Measurements from ENCODE around the gene MAST4. TPM values are rescaled to one million over a fixed set of nuclear protein-coding genes. Genes with fewer than 3 reads are reported as not detected.

MAST4 gene
- total RNA-seq (17.0 TPM), polyA plus RNA-seq (18.8 TPM)
- long read RNA-seq, donor 1, result 0 reads
- long read RNA-seq, donor 2, result 0 reads
- long read RNA-seq, donor 3, partial matches to known transcripts, result 0 of 2 reads
- long read RNA-seq, donor 3, other reads (novel, unspliced or antisense), result 0 of 2 reads
- long read RNA-seq, donor 4, partial matches to known transcripts, result 7 of 7 reads
- long read RNA-seq, donor 4, other reads (novel, unspliced or antisense), result 0 of 7 reads
- long read RNA-seq, donor 5, partial matches to known transcripts, result 6 of 7 reads
- long read RNA-seq, donor 5, other reads (novel, unspliced or antisense), result 0 of 7 reads
- long read RNA-seq, donor 6, partial matches to known transcripts, result 10 of 10 reads
- long read RNA-seq, donor 6, other reads (novel, unspliced or antisense), result 0 of 10 reads
- long read RNA-seq, donor 7, partial matches to known transcripts, result 6 of 6 reads
- long read RNA-seq, donor 7, other reads (novel, unspliced or antisense), result 0 of 6 reads
- long read RNA-seq, donor 8, result 0 reads
- long read RNA-seq, donor 9, partial matches to known transcripts, result 7 of 9 reads
- long read RNA-seq, donor 9, other reads (novel, unspliced or antisense), result 0 of 9 reads
- long read RNA-seq, donor 10, result 0 reads

GRCh38 chr5:66595756-66596635 lies at the start of gene MAST4:
MAST4 (plus strand) TSS chr5:66596393; CDS start chr5:66596656, 263 bp downstream.
- 1% methylated on average over 74 of the region's 74 CpGs for WGBS
- peaks cover 7 to 20% of the 10 kb centered on the region in 2 donors for H3K4me1 ChIP-seq (ENCODE audit: control insufficient read depth in 2 of 2, insufficient read depth in 2 of 2, low read length in 2 of 2)
- H3K9me3 ChIP-seq (ENCODE audit: control insufficient read depth in 2 of 2, insufficient read depth in 1 of 2, low read length in 1 of 2), result no peaks in the 10 kb centered on the region
- peaks cover 11 to 40% of the 10 kb centered on the region in 2 donors for H3K27me3 ChIP-seq (ENCODE audit: control insufficient read depth in 2 of 2, insufficient read depth in 1 of 2, low read length in 1 of 2)
- peak; percentile 52 to 90 (median 74) for DNase-seq (ENCODE audit: low read depth in 6 of 9, low spot score in 9 of 9)
- no peaks in the 10 kb centered on the region for H3K36me3 ChIP-seq (ENCODE audit: control insufficient read depth in 2 of 2, insufficient read depth in 2 of 2, low read length in 1 of 2)
- H3K4me3 ChIP-seq (ENCODE audit: low read length in 2 of 2), result peak within 1 kb of the TSS; percentile 38 to 62
- H3K27ac ChIP-seq (ENCODE audit: low read depth in 1 of 2, low read length in 1 of 2), result peak within 1 kb of the TSS in 1 of 2 donors; percentile 72

DNA sequence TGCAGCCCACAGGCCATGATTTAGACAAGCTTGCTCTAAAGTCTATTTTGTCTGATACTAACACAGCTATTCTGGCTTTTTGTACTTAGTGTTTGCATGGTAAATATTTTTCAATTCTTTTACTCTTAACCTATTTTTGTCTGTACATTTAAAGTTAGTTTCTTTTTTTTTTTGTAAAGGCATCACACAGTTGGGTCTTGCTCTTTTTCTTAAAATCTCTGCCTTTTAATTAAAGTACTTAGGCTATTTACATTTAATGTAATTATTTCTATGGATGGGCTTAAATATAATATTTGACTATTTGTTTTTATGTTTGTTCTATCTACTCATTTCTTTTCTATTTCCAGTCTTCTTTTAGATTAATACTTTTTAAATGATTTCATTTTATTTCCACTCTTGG lies 49.7 kb upstream of the MAST4 start:
- H3K4me1 ChIP-seq (ENCODE audit: control insufficient read depth in 2 of 2, insufficient read depth in 2 of 2, low read length in 2 of 2), result no peaks in the 10 kb centered on the region
- DNase-seq (ENCODE audit: low read depth in 6 of 9, low spot score in 9 of 9), result no peak
- H3K36me3 ChIP-seq (ENCODE audit: control insufficient read depth in 2 of 2, insufficient read depth in 2 of 2, low read length in 1 of 2), result no peaks in the 10 kb centered on the region
- H3K9me3 ChIP-seq (ENCODE audit: control insufficient read depth in 2 of 2, insufficient read depth in 1 of 2, low read length in 1 of 2), result peaks cover 0 to 3% of the 10 kb centered on the region in 2 donors
- no peak overlapping the region for H3K27ac ChIP-seq (ENCODE audit: low read depth in 1 of 2, low read length in 1 of 2)
- no peaks in the 10 kb centered on the region for H3K27me3 ChIP-seq (ENCODE audit: control insufficient read depth in 2 of 2, insufficient read depth in 1 of 2, low read length in 1 of 2)
- H3K4me3 ChIP-seq (ENCODE audit: low read length in 2 of 2), result no peak overlapping the region

GRCh38 chr5:66551338-66551737 lies 44.9 kb upstream of the MAST4 start:
- H3K36me3 ChIP-seq (ENCODE audit: control insufficient read depth in 2 of 2, insufficient read depth in 2 of 2, low read length in 1 of 2), result no peaks in the 10 kb centered on the region
- WGBS, result 93% methylated on average over 2 of the region's 2 CpGs
- no peaks in the 10 kb centered on the region for H3K4me1 ChIP-seq (ENCODE audit: control insufficient read depth in 2 of 2, insufficient read depth in 2 of 2, low read length in 2 of 2)

GRCh38 chr5:66551945-66552344 lies 44.2 kb upstream of the MAST4 start:
- no peaks in the 10 kb centered on the region for H3K4me1 ChIP-seq (ENCODE audit: control insufficient read depth in 2 of 2, insufficient read depth in 2 of 2, low read length in 2 of 2)
- no peaks in the 10 kb centered on the region for H3K36me3 ChIP-seq (ENCODE audit: control insufficient read depth in 2 of 2, insufficient read depth in 2 of 2, low read length in 1 of 2)
- H3K4me3 ChIP-seq (ENCODE audit: low read length in 2 of 2), result no peak overlapping the region
- no peaks in the 10 kb centered on the region for H3K27me3 ChIP-seq (ENCODE audit: control insufficient read depth in 2 of 2, insufficient read depth in 1 of 2, low read length in 1 of 2)
- 83% methylated on average over 1 of the region's 1 CpG for WGBS
- no peak for DNase-seq (ENCODE audit: low read depth in 6 of 9, low spot score in 9 of 9)
- no peak overlapping the region for H3K27ac ChIP-seq (ENCODE audit: low read depth in 1 of 2, low read length in 1 of 2)
- H3K9me3 ChIP-seq (ENCODE audit: control insufficient read depth in 2 of 2, insufficient read depth in 1 of 2, low read length in 1 of 2), result peaks cover 0 to 3% of the 10 kb centered on the region in 2 donors

More at GRCh38 chr5:66551338-66551737, 44.9 kb upstream of the MAST4 start:
- peaks cover 0 to 3% of the 10 kb centered on the region in 2 donors for H3K9me3 ChIP-seq (ENCODE audit: control insufficient read depth in 2 of 2, insufficient read depth in 1 of 2, low read length in 1 of 2)
- DNase-seq (ENCODE audit: low read depth in 6 of 9, low spot score in 9 of 9), result no peak
- no peak overlapping the region for H3K4me3 ChIP-seq (ENCODE audit: low read length in 2 of 2)
- H3K27ac ChIP-seq (ENCODE audit: low read depth in 1 of 2, low read length in 1 of 2), result no peak overlapping the region
- no peaks in the 10 kb centered on the region for H3K27me3 ChIP-seq (ENCODE audit: control insufficient read depth in 2 of 2, insufficient read depth in 1 of 2, low read length in 1 of 2)

DNA sequence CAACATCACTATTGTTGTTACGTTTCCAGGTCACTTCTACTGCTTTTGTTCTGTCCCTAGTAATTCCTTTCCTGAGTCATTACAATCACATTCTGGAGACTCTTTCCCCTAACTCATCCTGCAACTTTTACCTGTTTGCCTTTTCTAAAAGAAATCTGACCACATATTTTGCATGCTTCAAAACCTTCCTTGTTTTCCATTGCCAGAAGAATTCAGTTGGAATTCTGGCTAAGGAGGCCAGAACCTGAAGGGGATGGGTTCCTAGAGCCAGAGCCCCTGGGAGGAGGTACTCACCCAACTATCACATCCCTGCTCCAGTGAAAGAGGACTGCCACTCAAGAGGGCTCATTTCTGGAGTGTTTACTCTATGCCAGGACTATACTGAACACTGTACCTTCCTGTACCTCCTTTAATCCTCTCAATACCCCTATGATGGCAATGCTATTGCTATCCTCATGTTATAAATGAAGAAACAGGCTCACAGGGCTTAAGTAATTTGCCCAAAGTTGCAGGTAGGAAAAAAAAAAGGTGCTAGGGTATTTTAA lies 42.8 kb upstream of the MAST4 start:
- 95% methylated on average over 1 of the region's 1 CpG for WGBS
- Histone ChIP-seq H3K27ac (ENCODE audit: low read depth in 1 of 2, low read length in 1 of 2) (no peak overlapping the region), H3K4me1 (ENCODE audit: control insufficient read depth in 2 of 2, insufficient read depth in 2 of 2, low read length in 2 of 2) (no peaks in the 10 kb centered on the region), H3K4me3 (ENCODE audit: low read length in 2 of 2) (no peak overlapping the region), H3K27me3 (ENCODE audit: control insufficient read depth in 2 of 2, insufficient read depth in 1 of 2, low read length in 1 of 2) (no peaks in the 10 kb centered on the region), H3K36me3 (ENCODE audit: control insufficient read depth in 2 of 2, insufficient read depth in 2 of 2, low read length in 1 of 2) (no peaks in the 10 kb centered on the region), H3K9me3 (ENCODE audit: control insufficient read depth in 2 of 2, insufficient read depth in 1 of 2, low read length in 1 of 2) (peaks cover 0 to 3% of the 10 kb centered on the region in 2 donors)
- DNase-seq (ENCODE audit: low read depth in 6 of 9, low spot score in 9 of 9), result no peak

DNA sequence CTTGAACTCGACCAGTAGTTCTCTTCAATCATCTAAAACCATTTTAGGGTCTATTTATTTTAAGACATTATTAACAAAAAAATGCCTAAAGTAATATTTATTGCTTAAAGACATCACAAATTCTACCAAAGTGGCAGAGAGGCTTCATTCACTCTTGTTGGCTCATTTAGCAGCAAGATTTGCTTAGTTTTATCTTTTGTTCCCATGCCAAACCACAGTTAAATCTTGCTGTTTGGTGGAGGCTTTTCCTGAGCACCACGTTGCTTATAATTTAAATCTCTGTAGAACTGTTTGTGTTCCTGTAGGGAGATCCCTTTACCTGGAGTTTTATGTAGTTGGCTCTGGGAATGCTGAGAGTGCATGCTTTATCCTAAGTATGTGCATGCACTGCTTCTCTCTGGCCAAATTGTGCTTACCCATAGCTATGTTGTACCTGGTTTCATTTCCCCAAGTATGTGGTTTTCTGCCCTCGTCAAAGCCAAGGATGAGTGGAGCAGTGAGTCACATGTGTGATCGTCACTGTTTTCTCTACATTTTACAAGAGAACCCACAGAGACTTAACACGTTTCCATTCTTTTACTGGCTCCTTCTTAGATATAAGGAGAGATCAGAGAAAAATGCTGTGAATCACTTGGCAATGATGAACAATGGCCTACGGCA lies 42.1 kb upstream of the MAST4 start:
- 27% methylated on average over 6 of the region's 6 CpGs for WGBS
- Histone ChIP-seq H3K36me3 (ENCODE audit: control insufficient read depth in 2 of 2, insufficient read depth in 2 of 2, low read length in 1 of 2) (no peaks in the 10 kb centered on the region), H3K27me3 (ENCODE audit: control insufficient read depth in 2 of 2, insufficient read depth in 1 of 2, low read length in 1 of 2) (no peaks in the 10 kb centered on the region), H3K27ac (ENCODE audit: low read depth in 1 of 2, low read length in 1 of 2) (no peak overlapping the region), H3K9me3 (ENCODE audit: control insufficient read depth in 2 of 2, insufficient read depth in 1 of 2, low read length in 1 of 2) (peaks cover 0 to 3% of the 10 kb centered on the region in 2 donors), H3K4me3 (ENCODE audit: low read length in 2 of 2) (no peak overlapping the region), H3K4me1 (ENCODE audit: control insufficient read depth in 2 of 2, insufficient read depth in 2 of 2, low read length in 2 of 2) (no peaks in the 10 kb centered on the region)
- DNase-seq (ENCODE audit: low read depth in 6 of 9, low spot score in 9 of 9), result peak in 5 of 9 donors; percentile 4 to 42 (median 7)

DNA sequence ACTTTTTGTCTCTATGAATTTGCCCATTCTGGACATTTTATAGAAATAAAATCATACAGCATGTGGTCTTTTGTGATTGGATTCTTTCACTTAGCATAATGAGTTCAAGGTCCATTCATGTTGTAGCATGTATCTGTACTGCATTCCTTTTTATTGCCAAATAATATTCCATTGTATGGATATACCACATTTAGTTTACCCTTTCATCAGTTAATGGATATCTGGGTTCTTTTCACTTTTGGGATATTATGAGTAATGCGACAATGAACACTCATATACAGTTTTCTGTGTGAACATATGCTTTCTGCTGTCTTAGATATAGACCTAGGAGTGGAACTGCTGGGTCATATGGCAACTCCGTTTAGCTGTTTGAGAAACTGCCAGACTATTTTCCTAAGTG lies 41.3 kb upstream of the MAST4 start:
- Histone ChIP-seq H3K36me3 (ENCODE audit: control insufficient read depth in 2 of 2, insufficient read depth in 2 of 2, low read length in 1 of 2) (no peaks in the 10 kb centered on the region), H3K9me3 (ENCODE audit: control insufficient read depth in 2 of 2, insufficient read depth in 1 of 2, low read length in 1 of 2) (no peaks in the 10 kb centered on the region), H3K27me3 (ENCODE audit: control insufficient read depth in 2 of 2, insufficient read depth in 1 of 2, low read length in 1 of 2) (no peaks in the 10 kb centered on the region), H3K27ac (ENCODE audit: low read depth in 1 of 2, low read length in 1 of 2) (no peak overlapping the region), H3K4me3 (ENCODE audit: low read length in 2 of 2) (no peak overlapping the region), H3K4me1 (ENCODE audit: control insufficient read depth in 2 of 2, insufficient read depth in 2 of 2, low read length in 2 of 2) (no peaks in the 10 kb centered on the region)
- DNase-seq (ENCODE audit: low read depth in 6 of 9, low spot score in 9 of 9), result no peak
- WGBS, result 99% methylated on average over 2 of the region's 2 CpGs

GRCh38 chr5:66558560-66558959 lies 37.6 kb upstream of the MAST4 start:
- peak in 2 of 9 donors; percentile 1 to 37 for DNase-seq (ENCODE audit: low read depth in 6 of 9, low spot score in 9 of 9)
- Histone ChIP-seq H3K36me3 (ENCODE audit: control insufficient read depth in 2 of 2, insufficient read depth in 2 of 2, low read length in 1 of 2) (no peaks in the 10 kb centered on the region), H3K4me3 (ENCODE audit: low read length in 2 of 2) (no peak overlapping the region), H3K4me1 (ENCODE audit: control insufficient read depth in 2 of 2, insufficient read depth in 2 of 2, low read length in 2 of 2) (no peaks in the 10 kb centered on the region), H3K27ac (ENCODE audit: low read depth in 1 of 2, low read length in 1 of 2) (no peak overlapping the region), H3K9me3 (ENCODE audit: control insufficient read depth in 2 of 2, insufficient read depth in 1 of 2, low read length in 1 of 2) (no peaks in the 10 kb centered on the region), H3K27me3 (ENCODE audit: control insufficient read depth in 2 of 2, insufficient read depth in 1 of 2, low read length in 1 of 2) (no peaks in the 10 kb centered on the region)
- WGBS, result 54% methylated on average over 3 of the region's 3 CpGs
